HG02623 (cell line): ENCODE data around the gene CLMN.

Experiments used
- ATAC-seq: cut with Tn5 transposase; IDR thresholded peaks from one replicate; pipeline ENCODE4 v1.9.1; 2021; ENCODE audit warnings: moderate library complexity; ENCODE audit not compliant: unreplicated experiment

Gene CLMN

DNA sequence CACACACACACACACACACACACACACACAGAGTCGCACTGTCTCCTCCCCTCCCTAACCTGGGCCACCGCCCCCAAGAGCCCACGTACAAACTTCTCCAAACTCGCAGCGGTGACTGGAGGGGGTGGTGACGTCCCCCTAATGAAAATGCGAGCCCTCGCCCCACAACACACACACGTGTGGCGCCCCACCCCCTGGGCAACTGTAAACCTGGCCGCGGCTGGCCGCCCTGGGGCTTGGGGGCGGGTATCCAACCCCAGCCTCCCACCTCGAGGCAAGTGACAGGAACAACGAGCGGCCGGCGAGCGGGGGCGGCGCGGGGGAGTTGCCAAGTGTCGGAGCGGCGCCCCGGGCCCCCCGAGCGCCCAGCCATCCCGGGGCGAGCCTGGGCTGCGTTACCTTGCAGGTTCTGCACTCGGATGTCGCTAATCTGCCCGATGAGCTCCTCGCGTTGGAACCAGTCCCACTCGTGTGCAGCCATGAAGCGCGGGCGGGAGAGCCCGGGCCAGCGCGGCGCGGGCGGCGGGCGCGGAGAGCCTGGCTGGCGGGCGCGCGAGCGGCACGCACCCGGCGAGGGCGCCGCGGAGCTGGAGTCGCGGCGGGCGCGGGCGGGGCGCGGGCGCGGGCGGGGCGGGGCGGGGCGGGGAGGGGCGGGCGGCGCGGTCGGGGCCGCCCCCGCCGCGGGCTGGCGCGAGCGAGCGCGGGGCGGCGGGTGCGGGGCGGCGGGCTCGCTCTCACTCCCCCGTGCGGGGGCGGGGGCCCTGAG, at the start of gene CLMN:
Gene CLMN (minus strand): TSS at position 597 of the 766 bp plus-strand sequence. CDS start 116 bp downstream, at position 481.
- ATAC-seq, result no peak

DNA sequence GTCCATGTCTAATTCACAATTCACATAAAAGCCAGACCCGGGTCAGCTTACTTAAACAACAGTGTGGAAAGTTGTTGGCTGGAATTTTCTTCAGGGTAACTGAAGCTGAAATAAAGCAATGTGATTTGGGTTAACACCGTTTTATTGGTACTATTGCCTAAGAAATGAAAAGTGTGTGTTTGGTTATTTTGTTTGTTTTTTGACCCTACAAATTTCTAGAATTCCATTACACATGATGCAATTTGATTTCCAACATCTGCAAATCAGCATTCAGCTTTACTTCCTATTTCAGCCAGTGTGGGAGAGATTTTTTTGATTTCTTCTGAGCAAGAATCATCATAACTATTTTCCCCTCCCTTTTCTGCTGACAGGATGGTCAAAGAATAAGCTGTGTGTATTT, 45.7 kb upstream of the CLMN start:
- no peak for ATAC-seq

DNA sequence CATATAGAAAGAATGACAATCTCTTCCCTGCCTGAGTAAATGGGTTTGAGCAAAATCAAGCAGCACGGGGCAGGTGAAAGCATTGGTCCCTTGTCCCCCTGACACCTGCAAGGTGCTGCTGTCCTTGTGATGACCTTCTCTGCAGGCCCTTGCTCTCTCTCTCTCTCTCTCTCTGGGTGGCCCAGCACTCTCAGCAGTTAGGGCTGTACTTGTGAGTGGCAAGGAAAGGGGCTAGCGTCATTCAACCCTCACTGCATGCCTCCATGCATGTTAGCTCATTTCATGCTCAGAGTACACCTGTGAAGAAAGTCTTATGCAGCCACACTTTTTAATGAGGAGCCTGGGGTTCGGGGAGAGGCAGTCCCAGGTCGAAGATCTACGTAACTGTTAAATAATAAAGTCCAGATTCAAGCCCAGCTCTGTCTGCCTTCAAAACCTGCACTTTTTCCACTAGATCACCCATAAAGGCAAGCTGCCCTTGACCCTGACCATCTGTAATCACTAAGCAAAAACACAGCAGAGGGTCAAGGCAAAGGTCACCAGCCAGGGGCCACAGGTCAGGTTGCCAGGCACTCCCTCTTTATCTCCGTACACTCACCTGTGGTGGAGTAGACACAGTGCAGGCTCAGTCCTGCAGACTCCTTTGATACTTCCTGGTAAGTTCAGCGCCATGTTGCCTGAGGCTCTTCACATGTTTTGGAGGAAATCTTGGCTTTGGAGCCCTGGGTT, 44.9 kb upstream of the CLMN start:
- no peak for ATAC-seq

DNA sequence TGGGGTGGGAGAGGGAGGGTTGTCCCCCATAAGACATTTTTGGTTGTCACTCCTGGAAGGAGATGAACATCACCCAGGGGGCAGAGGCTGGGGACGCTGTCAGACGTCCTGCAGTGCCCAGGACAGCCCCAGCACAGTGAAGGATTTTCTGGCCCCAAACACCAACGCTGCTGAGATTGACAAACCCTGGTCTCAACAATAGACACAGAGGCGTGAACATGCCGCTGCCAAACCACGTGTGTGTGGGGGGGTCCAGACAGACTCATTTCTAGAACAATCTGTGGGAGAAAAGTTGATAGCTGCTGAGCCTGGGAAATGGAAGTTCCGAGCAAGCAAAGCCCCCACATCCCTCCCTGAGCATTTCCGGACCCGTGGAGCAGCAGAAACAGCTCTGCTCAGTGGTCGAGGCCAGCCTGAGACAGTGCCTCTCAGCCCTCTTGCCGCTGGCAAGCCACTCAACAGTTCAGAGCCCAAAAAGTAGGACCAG, 43.8 kb upstream of the CLMN start:
- no peak for ATAC-seq

- no peak for ATAC-seq
These were observed 42.4 kb upstream of the CLMN start for GRCh38 chr14:95362138-95362494.

DNA sequence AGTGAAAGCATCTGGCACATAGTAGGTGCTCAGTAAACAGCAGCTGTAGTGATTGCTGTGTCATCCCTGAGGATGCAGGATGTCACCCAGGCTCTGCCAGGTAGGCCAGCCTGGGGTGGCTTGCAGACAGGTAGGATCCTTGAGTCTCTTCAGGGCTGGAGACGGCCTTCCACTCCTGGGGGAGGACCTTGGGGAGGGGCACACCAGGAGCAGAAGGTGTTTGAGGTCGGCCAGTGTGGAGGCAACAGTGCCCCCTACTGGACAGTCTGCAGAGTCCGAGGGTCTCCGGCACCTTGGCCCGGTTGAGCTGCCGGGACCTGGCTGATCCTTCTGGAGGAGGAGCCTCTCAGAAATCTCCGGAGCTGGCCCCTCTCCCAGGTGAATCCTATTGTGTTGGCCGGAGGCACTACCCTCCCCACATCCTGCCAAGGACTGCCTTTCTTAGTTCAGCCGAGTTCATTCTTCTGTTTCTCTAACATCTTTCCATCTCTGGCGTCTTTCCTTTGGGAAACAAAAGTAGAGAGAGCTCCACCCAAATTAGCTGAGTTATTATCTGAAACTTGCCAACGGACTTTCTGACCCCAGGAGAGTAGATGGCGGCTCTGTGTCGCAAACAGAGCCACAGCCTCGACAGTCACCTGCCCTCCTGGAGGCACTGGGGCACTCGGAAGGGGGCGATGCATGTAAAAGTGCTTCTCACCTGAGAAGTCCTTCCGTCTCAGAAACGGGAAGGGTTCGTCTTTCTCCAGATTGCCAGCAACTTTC, 41.8 kb upstream of the CLMN start:
- ATAC-seq, result no peak

DNA sequence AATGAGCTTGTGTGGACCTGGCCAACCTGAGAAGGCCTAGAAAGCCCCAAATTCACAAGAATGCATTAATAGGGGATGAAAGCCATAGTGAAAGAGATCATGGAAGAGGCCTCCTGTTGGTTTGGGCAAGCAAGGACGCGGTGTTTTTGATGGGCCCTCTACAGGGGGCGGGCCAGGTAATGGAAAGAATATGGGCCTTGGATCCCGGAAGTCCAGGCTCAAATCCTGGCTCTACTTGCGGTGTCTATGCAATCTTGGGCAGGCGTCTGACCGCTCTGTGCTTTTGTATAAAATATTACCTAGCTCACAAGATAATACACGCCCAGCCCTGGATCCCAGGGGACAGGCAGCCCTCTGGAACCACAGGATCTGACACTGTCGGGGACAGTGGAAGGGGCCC, 41.1 kb upstream of the CLMN start:
- no peak for ATAC-seq

DNA sequence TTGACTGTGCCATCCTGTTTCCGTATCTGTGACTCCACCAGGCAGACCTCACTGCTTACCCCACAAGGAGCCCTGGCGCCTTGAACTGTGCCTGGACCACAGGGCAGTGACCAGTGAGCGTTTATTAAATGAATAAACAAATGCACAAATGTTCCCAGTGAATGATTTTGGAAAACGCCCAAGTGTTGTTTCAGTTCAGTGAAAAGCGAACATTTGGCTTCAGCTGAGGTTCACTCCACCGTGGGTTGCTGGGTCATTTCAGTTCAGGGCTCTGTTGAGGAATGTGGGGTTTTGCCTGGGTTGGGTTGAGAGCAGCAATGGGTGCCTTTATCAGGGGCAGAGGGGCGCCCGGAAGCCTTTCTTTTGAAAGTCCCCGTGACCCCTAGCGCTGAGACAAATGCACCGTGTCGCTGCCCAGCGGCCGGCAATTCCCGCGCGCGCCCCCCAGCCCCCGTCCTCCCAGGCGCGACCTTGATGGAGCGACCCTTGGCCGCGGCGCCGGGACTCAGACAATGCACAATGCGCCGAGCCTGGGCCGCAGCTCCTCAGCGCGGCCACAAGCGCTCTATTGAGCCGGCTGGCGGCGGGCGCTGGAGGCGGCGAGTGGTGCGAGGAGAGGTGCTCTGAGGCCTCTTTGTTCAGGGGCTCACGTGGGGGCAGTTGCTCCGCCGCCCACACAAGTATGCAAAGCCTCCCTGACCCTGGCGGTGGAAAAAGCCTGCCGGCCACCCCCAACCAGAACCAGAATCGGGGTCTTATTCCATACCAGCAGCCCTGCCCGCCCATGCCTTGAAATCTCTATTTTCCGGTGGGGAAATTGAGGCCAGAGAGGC, 40.5 kb upstream of the CLMN start:
- ATAC-seq, result no peak

DNA sequence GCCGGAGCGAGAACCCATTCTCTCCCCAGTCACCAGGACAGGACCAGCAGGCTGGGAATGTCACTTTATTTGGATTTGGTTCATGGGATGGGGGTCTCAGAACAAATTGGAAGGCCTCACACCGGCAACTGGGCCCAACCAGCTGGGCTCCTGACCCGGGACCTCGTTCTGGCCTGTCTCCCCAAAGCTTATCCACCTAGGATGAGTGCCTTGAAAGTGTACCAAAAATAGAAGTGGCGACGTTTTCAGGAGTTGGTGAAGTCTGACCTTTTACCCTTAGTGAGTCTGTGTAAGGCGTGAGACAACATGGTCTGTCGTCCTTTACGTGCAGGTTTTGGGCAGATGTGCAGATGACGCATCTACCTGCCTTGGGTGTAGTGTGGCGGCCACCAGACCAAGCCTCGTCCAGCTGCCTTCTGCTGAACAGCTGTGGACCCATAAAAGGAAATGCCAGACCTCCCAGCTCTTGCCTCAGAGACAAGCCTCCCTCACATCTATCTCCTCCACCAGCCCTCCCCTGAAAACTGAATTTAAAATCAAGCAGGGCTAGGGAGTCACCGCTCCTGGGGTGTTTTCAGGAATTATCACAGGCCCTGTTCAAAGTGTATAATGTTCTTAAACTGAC, 36.6 kb upstream of the CLMN start:
- no peak for ATAC-seq

DNA sequence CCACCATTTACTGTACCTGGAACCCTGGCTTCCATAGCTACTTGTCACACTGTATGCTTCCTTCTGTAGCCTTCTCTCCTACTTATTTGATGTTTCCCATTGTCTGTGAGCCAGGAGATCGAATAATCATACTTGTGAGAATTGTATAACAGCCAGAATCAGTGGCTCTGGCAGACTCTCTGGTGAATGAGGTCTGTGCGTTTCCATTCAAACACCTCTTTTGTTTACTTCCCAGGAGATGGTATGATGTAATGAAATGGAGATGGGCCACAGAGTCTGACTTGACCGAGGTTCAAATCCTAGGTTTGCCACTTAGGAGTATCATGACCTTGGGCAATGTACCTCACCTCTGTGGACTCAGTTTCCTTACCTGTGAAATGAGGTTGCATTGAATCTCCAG, 35.7 kb upstream of the CLMN start:
- ATAC-seq, result no peak

- no peak for ATAC-seq
These were observed 35.1 kb upstream of the CLMN start for GRCh38 chr14:95354834-95355233.

DNA sequence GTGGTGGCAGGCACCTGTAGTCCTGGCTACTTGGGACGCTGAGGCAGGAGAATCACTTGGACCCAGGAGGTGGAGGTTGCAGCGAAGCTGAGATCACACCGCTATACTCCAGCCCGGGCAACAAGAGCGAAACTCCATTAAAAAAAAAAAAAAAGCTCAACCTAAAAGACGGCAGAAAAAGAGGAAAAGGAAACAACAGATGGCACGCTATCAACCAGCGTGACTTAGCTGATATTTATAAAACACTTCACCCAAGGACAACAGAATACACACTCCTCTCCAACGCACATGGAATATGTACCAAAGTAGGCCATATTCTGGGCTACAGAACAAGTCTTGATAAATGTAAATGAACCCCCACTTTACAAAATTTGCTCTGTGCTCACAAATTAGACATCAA, 34.0 kb upstream of the CLMN start:
- no peak for ATAC-seq

DNA sequence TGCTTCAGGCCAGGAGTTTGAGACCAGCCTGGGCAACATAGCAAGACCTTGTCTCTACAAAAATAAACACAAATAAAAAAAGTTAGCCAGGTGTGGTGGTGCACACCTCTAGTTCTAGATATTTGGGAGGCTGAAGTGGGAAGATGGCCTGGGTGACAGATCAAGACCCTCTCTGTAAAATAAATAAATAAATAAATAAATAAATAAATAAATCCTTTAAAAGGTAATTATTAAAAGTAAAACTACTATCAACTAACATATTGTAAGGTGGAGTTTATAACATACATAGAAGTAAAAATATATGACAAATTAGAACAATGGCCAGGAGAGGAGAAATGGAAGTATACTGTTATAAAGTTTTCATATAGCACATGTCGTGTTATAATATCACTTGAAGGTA, 33.3 kb upstream of the CLMN start:
- no peak for ATAC-seq

GRCh38 chr14:95352481-95352880, 32.8 kb upstream of the CLMN start:
- ATAC-seq, result no peak

- no peak for ATAC-seq
These were observed 29.5 kb upstream of the CLMN start for GRCh38 chr14:95349241-95349640.

GRCh38 chr14:95348395-95349080, 28.8 kb upstream of the CLMN start:
- ATAC-seq, result no peak

DNA sequence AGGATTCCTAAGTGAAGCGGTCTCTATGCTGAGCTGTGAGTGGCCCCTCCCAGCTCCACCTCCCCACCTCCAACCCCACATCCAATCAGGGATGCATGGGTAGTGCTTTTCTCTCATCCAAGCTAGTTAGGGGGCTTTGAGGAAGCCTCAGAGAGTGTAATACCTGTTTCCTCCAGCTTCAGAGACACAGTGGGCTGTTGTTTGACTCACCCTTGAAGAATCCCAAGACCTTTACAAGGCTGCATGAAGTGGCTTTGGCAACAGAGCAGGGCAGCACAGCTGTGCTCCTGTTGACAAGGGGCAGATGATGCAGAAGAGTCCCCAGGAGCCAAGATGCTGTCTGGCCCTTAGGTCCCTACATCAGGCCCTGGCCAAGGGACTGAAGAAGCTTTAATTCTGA, 27.1 kb upstream of the CLMN start:
- ATAC-seq, result no peak

GRCh38 chr14:95346266-95346665, 26.6 kb upstream of the CLMN start:
- no peak for ATAC-seq

GRCh38 chr14:95345032-95345431, 25.3 kb upstream of the CLMN start:
- ATAC-seq, result no peak

DNA sequence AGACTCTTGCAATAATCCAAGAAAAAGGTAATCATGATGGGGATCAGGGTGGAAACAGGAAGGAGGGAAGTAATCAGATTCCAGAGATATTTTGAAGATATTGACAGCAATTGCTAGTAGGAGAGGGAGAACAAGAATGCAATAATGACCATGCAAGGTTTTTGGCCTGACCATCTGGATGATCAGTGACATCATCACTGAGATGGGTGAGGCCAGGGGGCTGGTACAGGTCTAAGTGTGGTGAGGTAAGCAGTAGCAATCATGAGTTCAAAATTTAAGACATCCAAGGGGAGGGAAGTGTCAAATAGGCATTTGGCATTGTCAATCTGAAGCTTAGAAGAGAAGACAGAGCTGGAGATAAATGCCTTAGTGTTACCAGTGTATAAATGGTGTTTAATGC, 24.8 kb upstream of the CLMN start:
- no peak for ATAC-seq
